Kidney glomerular epithelial cell (primary cell): ENCODE results near the gene DHX32.
"Not testable (repeated sequence)": the region's sequence is repeated elsewhere in the genome, so short reads cannot be mapped to it uniquely, and the experiment has no call there.

Experiments used
- DNase-seq: peaks from one replicate; lab custom pipeline; 2025; lab: John Stamatoyannopoulos, UW

The DHX32 gene, protein sequence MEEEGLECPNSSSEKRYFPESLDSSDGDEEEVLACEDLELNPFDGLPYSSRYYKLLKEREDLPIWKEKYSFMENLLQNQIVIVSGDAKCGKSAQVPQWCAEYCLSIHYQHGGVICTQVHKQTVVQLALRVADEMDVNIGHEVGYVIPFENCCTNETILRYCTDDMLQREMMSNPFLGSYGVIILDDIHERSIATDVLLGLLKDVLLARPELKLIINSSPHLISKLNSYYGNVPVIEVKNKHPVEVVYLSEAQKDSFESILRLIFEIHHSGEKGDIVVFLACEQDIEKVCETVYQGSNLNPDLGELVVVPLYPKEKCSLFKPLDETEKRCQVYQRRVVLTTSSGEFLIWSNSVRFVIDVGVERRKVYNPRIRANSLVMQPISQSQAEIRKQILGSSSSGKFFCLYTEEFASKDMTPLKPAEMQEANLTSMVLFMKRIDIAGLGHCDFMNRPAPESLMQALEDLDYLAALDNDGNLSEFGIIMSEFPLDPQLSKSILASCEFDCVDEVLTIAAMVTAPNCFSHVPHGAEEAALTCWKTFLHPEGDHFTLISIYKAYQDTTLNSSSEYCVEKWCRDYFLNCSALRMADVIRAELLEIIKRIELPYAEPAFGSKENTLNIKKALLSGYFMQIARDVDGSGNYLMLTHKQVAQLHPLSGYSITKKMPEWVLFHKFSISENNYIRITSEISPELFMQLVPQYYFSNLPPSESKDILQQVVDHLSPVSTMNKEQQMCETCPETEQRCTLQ

GRCh38 chr10:125881192-125881591, at the start of gene DHX32:
TSS of gene DHX32 (minus strand) at chr10:125881292. CDS start at chr10:125880824, 468 bp downstream.
- DNase-seq: no peak

- no peak for DNase-seq
Observed at GRCh38 chr10:125929618-125930017, 48.5 kb upstream of the DHX32 start.

GRCh38 chr10:125928928-125929585, 48.0 kb upstream of the DHX32 start:
- DNase-seq: no peak

GRCh38 chr10:125927265-125927664, 46.2 kb upstream of the DHX32 start:
- not testable (repeated sequence) for DNase-seq

- no peak for DNase-seq
Observed at GRCh38 chr10:125926247-125926646, 45.2 kb upstream of the DHX32 start.

GRCh38 chr10:125925262-125925834, 44.3 kb upstream of the DHX32 start:
- DNase-seq: no peak

DNA sequence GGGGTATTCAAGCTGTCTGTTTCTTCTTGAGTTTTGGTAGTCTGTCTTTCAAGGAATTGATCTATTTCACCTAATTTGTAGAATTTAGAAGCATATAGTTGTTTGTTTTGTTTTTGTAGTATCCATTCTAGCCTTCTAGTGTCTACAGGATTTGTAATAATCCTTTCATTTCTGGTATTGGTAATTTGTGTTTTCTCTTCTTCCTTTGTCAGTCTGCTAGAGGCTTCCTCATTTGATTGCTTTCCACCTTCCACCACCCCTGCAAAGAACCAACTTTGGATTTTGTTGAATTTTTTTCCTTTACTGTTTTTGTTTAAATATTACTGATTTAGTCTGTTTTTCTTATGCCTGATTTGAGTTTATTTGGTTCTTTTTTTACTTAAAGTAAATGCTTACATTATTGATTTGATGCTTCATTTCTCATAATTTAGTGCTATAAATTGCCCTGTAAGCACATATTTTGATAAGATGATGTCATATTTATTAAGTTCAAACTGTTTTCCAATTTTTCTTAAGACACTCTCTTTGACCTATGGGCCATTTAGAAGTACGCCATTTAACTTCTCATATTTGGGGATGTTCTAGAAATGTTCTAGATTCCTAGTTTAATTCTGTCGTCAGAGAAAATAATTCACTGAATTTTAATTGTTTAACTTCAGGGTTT, 40.7 kb upstream of the DHX32 start:
- not testable (repeated sequence) for DNase-seq

GRCh38 chr10:125917704-125918361, 36.7 kb upstream of the DHX32 start:
- not testable (repeated sequence) for DNase-seq

- DNase-seq: no peak
Observed at GRCh38 chr10:125916977-125917376, 35.9 kb upstream of the DHX32 start.

DNA sequence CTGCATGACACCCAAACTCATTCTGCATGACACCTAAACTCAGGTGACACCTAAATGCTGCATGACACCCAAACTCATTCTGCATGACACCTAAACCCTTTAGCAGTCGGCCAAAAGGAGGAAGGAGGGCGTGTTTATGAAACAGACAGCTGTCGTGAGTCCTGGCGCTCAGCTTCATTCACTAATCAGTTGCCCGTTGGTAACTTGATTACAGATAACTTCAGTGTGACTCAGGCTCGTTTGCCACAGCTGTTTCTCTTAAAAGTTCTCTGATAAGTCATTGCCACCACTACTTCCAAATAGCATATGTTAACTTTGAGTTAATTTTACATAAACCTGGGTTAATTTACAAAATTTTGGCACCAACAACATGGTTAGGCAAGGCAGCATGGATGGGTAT, 32.2 kb upstream of the DHX32 start:
- DNase-seq: not testable (repeated sequence)

- no peak for DNase-seq
Observed at GRCh38 chr10:125911990-125912389, 30.9 kb upstream of the DHX32 start.

DNA sequence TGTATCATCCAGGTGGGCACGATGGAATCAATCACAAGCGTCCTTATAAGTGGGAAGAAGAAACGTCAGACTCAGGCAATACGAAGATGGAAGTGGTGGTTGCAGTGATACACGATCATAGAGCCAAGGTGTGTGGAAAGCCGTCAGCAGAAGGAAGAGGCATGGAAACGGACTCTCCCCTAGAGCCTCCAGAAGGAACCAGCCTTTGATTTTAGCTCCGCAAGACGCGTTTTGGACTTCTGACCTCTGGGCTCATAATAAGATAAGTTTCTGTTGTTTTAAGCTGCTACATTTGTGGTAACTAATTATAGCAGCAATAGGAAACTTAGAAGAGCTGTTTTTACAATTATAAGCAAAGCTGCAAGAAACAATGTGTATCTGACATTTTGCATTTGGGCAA, 30.1 kb upstream of the DHX32 start:
- DNase-seq: no peak

DNA sequence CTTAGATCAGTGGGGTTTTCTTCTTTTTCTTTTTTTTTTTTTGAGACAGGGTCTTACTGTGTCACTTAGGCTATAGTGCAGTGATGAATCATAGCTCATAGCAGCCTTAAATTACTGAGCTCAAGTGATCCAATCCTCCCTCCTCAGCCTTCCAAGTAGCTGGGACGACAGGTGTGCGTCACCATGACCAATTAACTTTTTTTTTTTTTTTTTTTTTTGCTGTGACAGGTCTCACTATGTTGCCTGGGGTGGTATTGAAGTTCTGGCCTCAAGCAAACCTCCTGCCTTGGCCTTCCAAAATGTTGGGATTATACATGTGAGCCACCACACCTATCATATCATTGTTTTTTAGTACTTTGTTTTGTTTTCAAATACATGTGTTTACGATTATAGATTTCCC, 28.4 kb upstream of the DHX32 start:
- not testable (repeated sequence) for DNase-seq

GRCh38 chr10:125908813-125909212, 27.7 kb upstream of the DHX32 start:
- not testable (repeated sequence) for DNase-seq

GRCh38 chr10:125907598-125907997, 26.5 kb upstream of the DHX32 start:
- DNase-seq: not testable (repeated sequence)

DNA sequence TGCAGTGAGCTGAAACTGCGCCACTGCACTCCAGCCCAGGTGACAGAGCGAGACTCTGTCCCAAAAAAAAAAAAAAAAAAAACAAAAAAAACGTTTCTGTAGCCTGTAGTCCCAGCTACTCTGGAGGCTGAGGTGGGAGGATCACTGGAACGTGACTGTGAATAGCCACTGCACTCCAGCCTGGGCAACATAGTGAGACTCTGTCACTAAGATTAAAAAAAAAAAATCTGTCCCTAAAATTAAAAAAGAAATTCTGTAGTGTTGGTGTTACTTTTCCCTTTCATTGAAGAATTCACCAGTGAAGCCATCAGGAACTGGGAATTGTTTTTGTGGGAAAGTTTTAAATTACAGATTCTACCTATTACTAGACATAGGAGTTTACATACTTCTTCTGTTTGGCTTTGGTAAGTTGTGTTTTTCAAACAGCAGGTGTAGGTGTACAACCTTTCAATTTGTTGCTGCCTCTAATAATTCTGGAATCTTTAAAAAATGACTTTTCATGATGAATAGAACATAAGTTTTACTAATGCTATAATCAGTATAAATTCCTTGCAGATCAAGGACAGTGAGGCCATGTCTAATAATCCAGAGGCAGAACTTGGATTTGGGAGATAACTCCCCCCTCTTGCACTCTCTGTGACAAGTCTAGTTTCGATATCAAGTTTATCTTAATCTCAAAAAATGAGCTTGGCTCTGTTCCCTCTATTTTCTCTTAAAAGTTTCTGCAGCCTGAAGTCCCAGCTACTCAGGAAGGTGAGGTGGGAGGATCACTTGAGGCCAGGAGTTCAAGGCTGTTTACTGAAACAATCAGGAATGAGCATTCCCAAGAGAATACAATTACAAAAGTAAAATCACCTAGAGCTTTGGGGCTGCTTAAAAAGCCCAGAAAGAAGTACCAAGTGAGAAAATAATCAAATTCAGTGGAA, 24.2 kb upstream of the DHX32 start:
- DNase-seq: not testable (repeated sequence)

DNA sequence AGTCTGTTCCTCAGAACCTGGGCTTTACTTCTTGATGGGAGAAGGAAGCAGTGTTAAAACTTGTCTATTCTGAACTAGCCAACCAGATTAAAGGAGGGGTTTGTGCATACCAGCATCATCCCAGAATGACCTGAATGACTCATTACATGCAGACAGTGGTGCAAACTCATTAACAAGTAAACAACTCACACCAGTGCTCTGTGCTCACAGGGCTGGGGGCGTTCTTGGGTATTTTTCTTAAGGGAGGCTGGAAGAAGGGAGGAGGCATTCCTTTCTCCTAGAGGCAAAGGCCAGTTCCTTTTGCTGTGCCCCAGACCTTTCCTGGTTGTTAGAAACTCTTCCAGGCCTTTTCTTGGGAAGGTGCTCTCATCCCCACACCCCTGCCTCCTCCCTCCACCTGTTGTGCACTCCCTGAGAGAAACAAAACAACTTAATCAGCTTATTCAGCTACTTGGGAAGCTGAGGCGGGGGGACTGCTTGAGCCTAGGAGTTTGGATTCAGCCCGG, 22.1 kb upstream of the DHX32 start:
- peak; percentile 32 for DNase-seq

GRCh38 chr10:125900963-125901362, 19.9 kb upstream of the DHX32 start:
- DNase-seq: peak; percentile 49

GRCh38 chr10:125897317-125897716, 16.2 kb upstream of the DHX32 start:
- DNase-seq: not testable (repeated sequence)
